WERI-Rb-1 (cell line): ENCODE data around the gene KCTD3.
A peak's percentile ranks its signal among the peaks of the same experiment; 100 is the strongest.

Experiments used
- DNase-seq: peaks from one replicate; pipeline ENCODE4 v3.0.0-alpha.2; 2020
- H3K27ac ChIP-seq: fragments of 250-450 bp; sonication (Bioruptor Pico); 2 replicates; pipeline ENCODE4 v1.5.1; 2020; ENCODE audit warnings: mild to moderate bottlenecking, moderate library complexity
- H3K27me3 ChIP-seq: fragments of 250-450 bp; sonication (Bioruptor Pico); 2 replicates; pipeline ENCODE4 v1.5.1; 2021; ENCODE audit warnings: mild to moderate bottlenecking, low read depth, moderate library complexity; ENCODE audit not compliant: insufficient read depth, severe bottlenecking
- H3K36me3 ChIP-seq: fragments of 250-450 bp; sonication (Bioruptor Pico); 2 replicates; pipeline ENCODE4 v1.5.1; 2020; ENCODE audit warnings: mild to moderate bottlenecking, moderate library complexity
- H3K4me3 ChIP-seq: 2 replicates; pipeline ENCODE4 v1.5.1; 2011; ENCODE audit warnings: low read depth, mild to moderate bottlenecking, control low read depth, low read length
- H3K9me3 ChIP-seq: fragments of 250-450 bp; sonication (Bioruptor Pico); 2 replicates; pipeline ENCODE4 v1.5.1; 2021; ENCODE audit warnings: mild to moderate bottlenecking, moderate library complexity; ENCODE audit not compliant: severe bottlenecking
- TF ChIP-seq, protein P1 (sequence below): IDR thresholded peaks from 2 replicates; pipeline ENCODE4 v1.5.1; 2011; ENCODE audit warnings: low read depth, mild to moderate bottlenecking, control low read depth, inconsistent platforms, low read length

KCTD3 gene

GRCh38 chr1:215523906-215524305 is 43.2 kb upstream of the KCTD3 start:
- Histone ChIP-seq H3K27ac (0 out of 2 replicates have a peak overlapping the region, but pooled peaks have one; percentile 16), H3K4me3 (no peak overlapping the region), H3K9me3 (no peaks in the 10 kb centered on the region), H3K36me3 (no peaks in the 10 kb centered on the region), H3K27me3 (no peaks in the 10 kb centered on the region)
- DNase-seq, result peak; percentile 27
- TF ChIP-seq, protein P1, sequence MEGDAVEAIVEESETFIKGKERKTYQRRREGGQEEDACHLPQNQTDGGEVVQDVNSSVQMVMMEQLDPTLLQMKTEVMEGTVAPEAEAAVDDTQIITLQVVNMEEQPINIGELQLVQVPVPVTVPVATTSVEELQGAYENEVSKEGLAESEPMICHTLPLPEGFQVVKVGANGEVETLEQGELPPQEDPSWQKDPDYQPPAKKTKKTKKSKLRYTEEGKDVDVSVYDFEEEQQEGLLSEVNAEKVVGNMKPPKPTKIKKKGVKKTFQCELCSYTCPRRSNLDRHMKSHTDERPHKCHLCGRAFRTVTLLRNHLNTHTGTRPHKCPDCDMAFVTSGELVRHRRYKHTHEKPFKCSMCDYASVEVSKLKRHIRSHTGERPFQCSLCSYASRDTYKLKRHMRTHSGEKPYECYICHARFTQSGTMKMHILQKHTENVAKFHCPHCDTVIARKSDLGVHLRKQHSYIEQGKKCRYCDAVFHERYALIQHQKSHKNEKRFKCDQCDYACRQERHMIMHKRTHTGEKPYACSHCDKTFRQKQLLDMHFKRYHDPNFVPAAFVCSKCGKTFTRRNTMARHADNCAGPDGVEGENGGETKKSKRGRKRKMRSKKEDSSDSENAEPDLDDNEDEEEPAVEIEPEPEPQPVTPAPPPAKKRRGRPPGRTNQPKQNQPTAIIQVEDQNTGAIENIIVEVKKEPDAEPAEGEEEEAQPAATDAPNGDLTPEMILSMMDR, result no peak

- no peak for DNase-seq
- TF ChIP-seq, protein P1, result peak; percentile 16; the same call in 1 of the 2 replicates
Observed at GRCh38 chr1:215526147-215526845, 40.8 kb upstream of the KCTD3 start.

GRCh38 chr1:215526846-215527151 is 40.3 kb upstream of the KCTD3 start:
- H3K4me3 ChIP-seq, result no peak overlapping the region
- TF ChIP-seq, protein P1, result no peak
- H3K9me3 ChIP-seq, result no peaks in the 10 kb centered on the region
- no peaks in the 10 kb centered on the region for H3K27me3 ChIP-seq
- no peaks in the 10 kb centered on the region for H3K36me3 ChIP-seq
- no peak for DNase-seq
- no peak overlapping the region for H3K27ac ChIP-seq

More at GRCh38 chr1:215526147-215526845, 40.8 kb upstream of the KCTD3 start:
- Histone ChIP-seq H3K36me3 (no peaks in the 10 kb centered on the region), H3K4me3 (no peak overlapping the region), H3K27ac (no peak overlapping the region), H3K27me3 (no peaks in the 10 kb centered on the region), H3K9me3 (no peaks in the 10 kb centered on the region)

DNA sequence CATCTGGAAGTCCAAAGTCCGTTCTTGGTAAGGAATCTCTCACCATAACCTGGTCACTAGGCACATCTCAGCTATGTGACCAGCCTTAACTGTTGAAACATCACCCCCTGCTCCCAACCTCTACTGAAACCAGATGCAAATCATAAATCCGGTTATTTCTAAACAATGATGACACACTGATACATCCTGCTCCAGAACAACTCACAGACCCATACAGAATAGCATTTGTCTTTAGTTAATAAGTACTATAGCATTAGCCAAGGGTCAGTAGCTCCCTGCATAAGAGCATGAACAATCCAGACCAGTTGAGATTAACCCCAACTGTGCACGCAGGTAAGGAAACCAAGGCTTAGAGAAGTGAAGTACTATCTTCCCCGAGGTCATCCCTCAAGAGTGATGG is 38.0 kb upstream of the KCTD3 start:
- Histone ChIP-seq H3K27me3 (no peaks in the 10 kb centered on the region), H3K27ac (no peak overlapping the region), H3K36me3 (no peaks in the 10 kb centered on the region), H3K9me3 (no peaks in the 10 kb centered on the region), H3K4me3 (no peak overlapping the region)
- no peak for DNase-seq
- TF ChIP-seq, protein P1, result no peak

GRCh38 chr1:215529571-215529970 is 37.5 kb upstream of the KCTD3 start:
- TF ChIP-seq, protein P1, result no peak
- Histone ChIP-seq H3K27me3 (no peaks in the 10 kb centered on the region), H3K4me3 (no peak overlapping the region), H3K36me3 (no peaks in the 10 kb centered on the region), H3K9me3 (no peaks in the 10 kb centered on the region), H3K27ac (no peak overlapping the region)
- no peak for DNase-seq
